SW480 (cell line): ENCODE data around the gene ATP6AP1.
"Not testable (repeated sequence)": the region's sequence is repeated elsewhere in the genome, so short reads cannot be mapped to it uniquely, and the experiment has no call there.

Experiments
- DNase-seq: peaks from one replicate; pipeline ENCODE4 v3.0.0-alpha.2; 2016; ENCODE audit warnings: low spot score

The ATP6AP1 gene

DNA sequence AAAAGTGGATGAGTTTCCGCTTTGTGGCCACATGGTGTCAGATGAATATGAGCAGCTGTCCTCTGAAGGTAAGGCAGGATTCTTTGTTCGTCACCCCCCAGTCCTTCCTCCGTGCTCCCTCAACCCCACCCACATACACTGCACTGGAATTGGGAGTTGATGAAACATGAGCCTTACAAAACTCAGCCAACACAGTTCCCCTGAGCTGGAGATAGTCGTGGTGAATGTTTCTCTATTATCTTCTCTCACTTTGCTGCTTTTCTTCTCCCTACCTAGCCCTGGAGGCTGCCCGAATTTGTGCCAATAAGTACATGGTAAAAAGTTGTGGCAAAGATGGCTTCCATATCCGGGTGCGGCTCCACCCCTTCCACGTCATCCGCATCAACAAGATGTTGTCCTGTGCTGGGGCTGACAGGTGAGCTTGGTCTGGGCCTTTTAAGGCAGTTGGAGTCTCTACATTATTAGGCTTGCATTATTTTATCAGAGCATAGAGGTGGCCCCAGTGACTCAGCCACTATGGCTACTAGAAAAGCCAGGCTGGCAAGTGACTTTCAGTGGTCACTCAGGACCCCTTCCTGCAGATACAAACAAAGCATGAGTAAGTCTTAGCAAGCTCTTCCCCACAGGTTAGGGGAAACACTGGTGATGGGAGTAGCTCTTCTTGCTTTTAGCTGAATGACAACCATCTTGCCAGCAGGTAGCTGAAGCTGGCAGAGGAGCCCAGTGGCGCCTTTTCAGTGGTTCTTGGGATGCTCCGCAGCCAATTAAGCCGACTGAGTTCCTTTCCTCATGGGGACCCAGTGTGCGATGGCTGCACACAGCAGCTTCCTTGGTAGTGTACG, 28.7 kb upstream of the ATP6AP1 start:
- no peak for DNase-seq

DNA sequence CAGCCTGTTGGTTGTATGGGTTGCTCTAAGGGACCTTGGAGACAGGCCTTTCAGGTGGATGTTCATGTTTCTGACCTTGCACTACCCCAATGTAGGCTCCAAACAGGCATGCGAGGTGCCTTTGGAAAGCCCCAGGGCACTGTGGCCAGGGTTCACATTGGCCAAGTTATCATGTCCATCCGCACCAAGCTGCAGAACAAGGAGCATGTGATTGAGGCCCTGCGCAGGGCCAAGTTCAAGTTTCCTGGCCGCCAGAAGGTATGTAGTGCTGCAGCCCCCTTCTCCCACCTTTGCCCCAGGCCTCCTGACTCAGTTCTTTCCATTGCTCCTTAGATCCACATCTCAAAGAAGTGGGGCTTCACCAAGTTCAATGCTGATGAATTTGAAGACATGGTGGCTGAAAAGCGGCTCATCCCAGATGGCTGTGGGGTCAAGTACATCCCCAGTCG, 28.1 kb upstream of the ATP6AP1 start:
- not testable (repeated sequence) for DNase-seq

DNA sequence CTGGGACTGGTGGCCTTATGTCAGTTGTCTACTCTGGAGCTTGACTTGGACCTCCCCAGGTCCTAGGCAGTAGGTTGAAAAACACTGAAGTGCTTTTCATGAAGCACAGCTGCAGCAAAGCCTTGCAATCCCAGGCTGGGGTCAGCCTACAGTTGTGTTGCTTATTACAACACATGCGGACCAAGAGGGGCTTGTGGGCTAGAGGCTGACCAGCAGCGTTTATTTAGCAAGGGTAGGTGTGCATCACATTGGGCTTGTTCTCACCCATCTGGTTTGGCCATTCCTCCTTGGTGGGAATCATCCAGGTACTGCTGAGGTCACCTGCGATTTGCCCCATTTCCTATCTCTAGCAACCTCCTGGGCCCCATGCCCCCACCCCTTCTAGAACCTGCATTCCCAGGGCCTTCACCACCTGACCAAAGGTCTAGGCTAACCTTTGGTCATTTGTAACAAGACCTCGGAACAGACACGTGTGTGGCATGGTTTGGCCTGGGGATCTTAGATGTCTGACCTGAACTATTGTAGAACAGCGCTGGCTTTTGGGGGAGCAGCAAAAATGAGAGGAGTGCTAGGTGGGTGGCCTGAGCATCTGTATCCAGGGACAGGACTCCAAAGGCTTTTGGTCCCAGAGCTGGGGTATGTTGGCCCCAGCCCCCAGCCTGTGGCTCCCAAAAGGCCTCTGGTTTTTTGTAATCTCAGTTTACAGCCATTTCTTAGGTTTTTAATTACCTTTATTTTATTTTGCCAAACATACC, 27.3 kb upstream of the ATP6AP1 start:
- no peak for DNase-seq

DNA sequence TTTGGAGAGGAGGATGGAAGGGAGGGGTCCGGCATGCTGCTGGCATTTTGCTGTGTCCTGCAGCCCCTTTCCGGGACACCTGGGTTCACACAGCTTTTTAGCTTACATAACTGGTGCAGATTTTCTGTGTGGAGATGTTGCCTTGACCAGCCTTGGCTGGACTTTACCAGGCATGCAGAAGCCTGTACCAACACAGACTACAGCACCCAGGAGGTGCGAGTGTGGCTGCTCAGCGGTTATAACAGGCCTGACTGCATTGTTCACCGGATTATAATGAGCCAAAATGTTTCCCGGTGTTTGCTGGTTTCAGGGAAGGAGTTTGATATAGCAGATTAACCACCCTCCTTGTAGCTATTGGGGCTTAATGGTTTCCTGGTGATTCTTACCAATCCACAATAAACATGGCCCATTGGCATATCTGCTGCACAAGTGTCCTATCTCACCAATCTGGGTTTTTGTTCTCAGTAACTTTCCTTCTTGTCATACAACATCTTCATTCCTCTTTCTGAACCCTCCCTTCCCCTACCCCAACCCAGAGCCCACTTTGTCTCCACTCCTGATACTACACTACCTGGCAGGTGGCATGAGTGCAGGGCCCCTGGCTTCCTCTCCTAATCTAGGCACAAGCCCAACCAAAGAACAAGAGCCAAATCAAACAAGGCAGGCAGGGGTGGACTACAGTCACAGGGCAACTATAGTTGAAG, 26.4 kb upstream of the ATP6AP1 start:
- DNase-seq, result no peak

DNA sequence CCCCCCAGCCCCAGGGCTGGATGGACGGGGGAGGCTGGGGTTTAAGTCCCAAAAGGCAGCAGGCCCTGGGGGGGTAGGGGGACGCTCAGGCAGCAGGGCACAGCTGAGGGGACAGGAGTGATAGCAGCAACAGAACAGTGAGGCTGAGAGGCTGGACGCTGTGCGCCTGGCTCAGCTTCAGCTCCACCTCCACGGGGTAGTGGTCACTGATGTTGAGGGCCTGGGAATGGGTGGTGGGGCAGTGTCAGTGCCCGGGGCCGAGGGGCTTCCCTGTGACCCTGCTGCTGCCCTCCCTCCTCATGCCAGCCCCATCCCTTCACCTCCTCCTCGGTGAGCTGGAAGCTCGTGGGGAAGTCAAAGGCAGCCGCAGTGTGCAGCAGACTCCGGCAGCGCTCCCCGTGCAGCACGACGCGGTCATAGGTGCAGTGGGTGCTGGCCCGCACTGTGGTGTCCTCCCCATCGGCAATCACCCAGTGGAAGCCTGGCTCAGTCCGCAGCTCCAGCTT, 25.8 kb upstream of the ATP6AP1 start:
- DNase-seq, result no peak

DNA sequence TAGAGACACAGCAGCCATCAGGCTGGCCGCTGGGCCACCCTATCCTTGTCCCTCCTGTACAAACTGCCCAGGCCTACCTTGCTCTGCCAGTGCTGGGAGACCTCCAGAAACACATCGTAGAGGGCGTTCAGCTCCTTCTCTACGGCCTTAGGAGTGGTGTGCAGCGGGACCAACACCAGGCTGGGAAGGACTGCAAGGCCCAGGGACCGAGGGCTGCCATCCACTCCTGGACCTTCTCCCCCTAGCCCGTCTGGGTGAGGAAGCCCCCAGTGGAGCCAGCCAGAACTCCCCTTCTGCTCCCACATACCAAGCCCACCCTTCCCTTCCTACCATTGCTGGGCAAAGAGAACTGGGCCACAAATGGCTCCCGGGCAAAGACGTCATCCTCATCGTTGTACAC, 25.3 kb upstream of the ATP6AP1 start:
- DNase-seq, result no peak

DNA sequence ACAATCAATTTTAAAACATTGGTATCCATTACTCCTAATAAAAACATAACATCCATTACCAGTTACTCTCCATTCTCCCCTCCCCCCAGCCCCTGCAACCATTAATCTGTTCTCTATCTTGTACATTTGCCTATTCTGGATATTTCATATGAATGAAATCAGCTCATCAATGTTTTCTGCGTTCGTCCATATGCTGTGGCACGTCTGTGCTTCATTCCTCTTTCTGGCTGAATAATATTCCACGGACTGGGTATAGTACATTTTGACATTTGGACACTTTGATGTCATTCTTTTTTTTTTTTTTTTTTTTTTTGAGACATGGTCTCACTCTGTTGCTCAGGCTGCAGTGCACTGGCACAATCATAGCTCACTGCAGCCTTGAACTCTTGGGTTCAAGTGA, 24.6 kb upstream of the ATP6AP1 start:
- no peak for DNase-seq

DNA sequence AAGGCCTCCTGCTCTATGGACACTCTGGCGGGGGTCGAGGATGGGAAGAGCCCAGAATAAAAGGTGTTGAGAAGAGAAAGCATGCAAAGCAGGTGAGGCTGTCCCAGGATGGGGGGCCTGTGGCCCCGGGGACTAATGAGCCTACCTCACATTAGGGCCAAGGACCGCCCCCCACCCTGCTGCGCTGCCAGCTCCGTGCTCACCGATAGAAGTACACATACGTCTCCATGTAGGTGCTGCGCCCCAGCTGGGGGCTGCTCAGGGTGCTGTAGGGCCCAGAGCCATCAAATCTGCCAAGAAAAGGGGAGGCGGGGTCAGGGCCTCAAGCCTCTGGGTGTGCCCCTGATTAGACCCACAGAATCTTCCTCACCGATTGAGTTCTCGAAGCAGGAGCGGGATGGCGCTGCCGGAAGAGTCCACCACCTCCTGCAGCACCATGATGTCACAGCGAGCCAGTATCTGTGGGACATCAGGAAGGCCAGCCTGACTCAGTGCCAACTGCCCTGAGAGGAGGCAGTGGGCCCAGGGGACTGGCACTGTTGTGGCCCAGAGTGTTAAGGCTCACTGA, 23.8 kb upstream of the ATP6AP1 start:
- no peak for DNase-seq

DNA sequence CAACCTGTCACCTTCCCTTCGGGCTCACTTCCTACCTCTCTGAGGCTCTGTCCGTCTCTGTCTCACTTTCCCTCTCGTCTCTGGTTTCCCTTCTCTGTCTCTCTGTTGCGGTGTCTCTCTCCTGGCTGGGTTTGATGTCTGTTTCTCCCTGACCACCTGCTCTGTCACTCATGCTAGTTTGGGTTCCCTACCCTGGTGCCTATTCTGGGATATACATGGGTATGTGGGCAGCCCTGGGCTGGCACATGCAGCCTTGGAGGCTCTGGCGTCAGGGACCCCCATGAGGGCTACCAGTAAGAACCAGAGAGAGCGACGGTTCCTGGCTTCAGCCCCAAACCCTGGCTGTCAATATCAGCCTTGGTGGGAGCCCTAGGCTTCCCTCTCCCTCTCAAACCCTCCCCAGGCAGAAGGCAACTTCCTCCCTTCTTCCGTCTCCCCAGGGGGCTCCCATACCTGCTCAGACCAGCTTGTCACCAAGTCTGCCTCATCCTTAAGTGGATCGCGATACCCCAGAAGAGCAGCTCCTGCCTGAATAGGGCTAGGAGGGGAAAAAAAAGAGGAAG, 19.7 kb upstream of the ATP6AP1 start:
- DNase-seq, result no peak

DNA sequence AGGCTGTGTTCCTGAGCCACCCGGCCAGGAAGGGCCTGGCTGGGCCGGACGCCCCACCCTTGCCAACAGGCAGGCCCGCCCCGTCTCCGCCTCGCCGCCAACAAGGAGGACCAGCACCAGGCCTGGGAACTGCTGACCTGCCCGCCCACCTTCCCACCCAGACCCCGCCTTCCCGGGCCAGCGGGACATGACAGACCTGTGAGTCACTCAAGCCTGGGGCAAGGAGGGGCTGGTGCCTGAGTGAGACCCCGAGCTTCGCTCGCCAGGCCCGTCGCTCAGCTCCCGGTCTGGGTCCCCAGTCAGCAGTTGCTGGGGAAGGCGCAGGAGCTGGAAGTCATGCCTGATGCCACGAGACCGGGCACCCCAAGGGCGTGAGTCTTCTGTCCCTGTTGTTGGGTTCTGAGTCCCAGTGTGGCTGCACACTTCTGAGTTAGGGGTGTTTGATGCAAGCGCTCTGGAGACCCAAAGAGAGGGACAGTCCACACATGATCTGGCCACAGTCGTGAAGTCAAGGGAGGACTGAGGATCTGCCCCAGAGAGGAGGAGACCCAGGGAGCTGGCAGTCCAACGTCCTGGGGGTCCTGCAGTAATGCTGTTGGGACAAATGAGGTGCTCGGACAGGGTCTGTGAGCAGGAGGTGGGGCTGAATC, 19.1 kb upstream of the ATP6AP1 start, which contains the start of gene DNASE1L1:
Gene DNASE1L1, minus strand, starts transcription at position 33 of the 650 bp plus-strand sequence. CDS start 3,686 bp downstream, outside the sequence.
- DNase-seq, result peak; percentile 91

DNA sequence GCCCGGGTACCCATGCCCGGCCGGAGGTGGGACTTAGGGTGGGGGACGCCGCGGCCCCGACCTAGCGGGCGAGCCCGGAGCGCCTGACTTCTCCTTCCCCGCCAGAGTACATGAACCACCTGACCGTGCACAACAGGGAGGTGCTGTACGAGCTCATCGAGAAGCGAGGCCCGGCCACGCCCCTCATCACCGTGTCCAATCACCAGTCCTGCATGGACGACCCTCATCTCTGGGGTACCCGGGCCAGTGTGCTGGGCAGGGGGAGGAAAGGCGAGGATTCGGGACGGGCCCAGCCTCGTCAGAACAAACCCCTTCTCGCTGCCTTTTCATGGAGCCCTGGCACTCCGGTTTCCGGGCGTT, 16.5 kb upstream of the ATP6AP1 start:
- peak; percentile 54 for DNase-seq

DNA sequence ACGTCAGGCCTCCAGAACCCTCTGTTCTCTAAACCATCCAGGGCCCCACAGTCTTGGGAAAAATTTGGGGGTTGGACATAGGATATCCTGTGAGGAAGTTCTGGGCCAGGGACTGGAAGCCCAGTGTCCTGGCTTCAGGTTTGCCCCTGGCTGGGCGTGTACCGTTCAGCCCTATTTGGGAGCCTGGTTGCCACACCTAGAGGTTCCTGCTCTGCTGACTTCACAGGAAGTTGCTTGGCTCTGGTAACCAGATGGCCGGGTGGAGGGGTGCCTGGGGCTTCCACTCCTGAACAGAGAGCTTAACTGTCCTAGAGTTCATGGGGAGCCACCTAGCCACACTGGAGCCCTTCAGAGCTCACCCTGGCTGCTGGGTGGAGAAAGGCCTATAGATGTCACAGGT, 16.0 kb upstream of the ATP6AP1 start:
- no peak for DNase-seq

DNA sequence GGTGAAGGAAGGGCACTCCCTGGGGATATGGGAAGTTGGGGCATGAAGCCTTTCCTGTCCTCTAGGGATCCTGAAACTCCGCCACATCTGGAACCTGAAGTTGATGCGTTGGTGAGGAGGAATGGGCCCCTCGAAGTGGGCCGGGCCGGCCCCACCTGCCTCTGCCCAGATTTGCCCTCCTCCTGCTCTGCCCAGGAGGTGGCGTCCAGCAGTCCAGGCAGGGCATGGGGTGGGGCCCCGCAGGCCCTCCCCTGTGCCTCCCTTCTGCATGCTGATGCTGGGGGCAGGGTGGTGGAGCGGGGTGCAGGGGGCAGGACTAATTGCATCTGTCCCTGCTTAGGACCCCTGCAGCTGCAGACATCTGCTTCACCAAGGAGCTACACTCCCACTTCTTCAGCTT, 15.3 kb upstream of the ATP6AP1 start:
- DNase-seq, result no peak

DNA sequence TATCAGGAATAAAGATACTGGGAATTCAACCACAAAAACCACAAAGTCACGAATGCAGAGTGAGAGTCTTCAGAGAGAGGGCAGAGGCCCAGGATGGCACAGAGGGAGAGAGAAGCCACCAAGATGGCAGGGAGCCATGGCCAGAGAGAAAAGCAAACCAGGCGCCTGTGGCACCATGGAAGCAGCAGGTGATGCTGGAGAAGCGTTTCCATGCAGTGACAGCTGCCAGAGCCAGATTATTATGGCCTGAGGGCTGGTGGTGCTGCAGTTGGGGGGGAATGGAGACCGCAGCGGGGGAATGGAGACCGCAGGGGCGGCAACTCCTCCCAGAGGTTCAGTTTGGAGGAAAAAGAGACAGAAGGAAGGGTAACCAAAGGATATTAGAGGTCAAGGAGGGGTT, 11.3 kb upstream of the ATP6AP1 start:
- DNase-seq, result no peak

DNA sequence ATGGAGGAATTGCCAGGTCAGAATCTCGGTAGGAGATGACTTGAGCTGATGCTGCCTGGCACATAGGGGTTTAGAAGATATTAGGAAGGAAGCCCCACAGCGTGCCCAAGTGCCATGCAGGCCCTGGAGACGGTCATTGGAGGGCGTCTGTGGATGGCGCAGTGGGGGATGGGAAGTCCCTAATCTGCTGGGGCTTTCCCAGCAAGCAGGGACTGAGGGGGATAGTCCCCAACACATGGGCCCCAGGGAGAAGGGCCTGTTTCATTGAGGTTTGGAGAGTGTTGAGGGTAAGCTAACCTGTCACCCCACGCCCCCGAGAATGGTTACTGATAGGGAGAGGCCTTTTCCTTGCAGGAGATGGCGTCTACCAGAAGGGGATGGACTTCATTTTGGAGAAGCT, 9.3 kb upstream of the ATP6AP1 start:
- no peak for DNase-seq

DNA sequence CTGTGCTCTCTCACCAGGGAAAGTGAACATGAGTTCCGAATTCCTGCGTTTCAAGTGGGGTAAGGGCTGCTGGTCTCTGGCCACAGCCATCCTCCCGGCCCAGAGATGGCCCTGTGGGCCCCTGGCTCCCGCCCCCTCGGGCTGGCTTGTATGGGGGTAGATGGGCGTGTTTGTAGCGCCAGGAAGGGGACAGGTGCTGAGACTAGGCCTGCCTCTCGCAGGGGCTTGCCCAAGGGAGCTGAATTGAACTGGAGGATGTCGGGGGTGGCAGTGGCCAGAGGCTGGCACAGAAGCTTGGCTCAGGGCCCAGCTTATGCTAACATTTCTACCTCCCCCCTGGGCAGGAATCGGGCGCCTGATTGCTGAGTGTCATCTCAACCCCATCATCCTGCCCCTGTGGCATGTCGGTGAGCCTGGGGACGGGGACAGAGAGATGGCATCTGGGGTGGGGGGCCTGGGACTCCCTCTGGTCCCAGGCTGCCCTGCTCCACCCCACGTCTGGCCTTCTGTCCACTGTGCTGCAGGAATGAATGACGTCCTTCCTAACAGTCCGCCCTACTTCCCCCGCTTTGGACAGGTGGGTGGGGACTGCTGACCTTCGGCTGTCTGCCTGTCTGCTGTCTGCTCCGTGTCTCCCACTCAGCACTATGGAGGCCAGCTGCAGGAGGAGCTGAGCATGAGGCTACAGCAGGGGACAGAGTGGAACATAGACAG, 8.6 kb upstream of the ATP6AP1 start:
- DNase-seq, result no peak

DNA sequence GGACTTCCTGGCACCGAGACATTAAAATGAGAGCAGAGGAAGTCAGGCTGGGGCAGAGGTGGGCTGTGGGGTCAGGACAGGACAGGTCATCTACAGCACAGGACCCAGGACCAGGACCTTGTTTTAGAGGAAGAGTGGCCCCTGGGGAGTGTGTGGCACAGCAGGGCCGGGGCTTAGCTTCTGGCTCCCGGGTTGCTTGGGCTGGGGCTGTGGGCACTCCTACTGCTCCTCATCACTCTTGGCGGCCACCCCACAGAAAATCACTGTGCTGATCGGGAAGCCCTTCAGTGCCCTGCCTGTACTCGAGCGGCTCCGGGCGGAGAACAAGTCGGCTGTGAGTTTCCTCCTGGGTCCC, 8.1 kb upstream of the ATP6AP1 start:
- DNase-seq, result no peak

DNA sequence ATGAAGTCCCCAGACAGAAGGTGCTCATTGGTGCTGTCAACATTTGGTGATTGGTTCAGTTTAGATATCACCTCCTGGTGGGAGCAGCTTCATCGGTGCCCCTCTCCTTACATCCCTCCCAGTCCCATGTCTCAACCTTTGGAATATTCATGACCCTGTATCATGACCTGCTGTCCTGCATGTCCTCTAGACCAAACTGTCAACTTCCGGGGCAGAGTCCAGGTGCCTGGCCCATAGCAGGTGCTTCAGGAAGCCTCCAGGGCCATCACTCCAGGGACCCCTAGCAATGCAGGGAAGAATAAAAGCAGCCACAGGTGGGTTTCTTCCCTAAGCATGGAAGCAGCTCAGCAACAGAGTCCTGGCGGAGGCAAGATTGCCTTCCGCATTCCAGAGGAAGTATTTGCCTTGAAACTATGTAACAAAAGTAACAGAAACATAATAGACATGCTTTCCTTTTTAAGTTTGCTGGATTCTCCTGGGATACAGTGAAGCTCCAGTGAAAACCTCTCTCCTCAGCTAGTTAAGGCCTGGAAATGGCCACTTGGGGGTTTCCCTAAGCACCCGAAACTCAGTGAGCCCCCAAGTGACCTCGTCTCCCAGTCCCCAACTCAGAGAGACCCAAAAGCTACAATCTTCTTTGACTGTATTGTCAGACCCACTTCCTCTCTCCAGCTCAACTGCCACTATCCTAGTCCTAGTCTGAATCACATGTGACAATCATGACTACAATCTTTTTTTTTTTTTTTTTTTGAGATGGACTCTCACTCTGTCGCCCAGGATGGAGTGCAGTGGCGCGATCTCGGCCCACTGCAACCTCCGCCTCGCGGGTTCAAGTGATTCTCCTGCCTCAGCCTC, 1.3 kb upstream of the ATP6AP1 start:
- no peak for DNase-seq

DNA sequence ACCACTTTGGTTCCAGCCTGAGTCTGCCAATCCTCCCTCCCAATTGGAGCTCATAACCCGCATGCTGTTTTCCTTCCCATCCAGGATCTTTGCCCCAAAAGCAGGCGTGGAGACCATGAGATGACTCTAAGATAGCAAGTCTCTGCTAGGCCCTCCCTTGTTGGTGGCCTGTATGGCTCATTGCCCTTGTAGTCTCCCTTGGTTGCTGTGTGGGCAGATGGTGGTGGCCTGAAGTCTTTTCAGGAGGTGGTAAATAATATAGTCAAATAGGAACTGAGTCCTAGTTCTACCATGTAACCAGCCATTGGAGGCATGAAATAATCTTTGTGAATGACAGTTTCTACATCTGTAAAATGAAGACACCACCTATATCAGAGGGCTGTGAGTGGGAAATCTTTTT, 1.2 kb downstream of the ATP6AP1 start:
- no peak for DNase-seq

DNA sequence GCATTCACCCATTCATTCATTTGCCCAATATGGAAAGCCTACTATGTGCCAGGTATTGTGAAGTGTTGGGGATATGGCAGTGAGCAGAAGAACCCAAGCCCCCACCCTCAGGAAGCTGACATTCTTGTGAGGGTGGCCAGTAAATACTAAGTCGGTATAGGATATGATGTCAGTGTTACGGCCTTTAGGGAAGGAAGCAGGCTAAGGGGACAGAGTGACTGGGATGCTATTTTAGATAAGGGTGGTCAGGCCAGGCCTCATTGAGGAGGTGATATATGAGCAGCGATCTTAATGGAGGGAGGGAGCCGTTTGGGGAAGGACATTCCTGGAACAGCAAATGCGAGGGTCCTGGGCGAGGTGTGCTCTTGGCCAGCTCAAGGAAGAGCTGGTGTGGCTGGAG, 2.0 kb downstream of the ATP6AP1 start:
- no peak for DNase-seq
